ENCODE results near the gene CHID1. TPM values are rescaled to one million over a fixed set of nuclear protein-coding genes. Genes with fewer than 3 reads are reported as not detected.
A peak's percentile ranks its signal among the peaks of the same experiment; 100 is the strongest.

The CHID1 gene
- polyA plus RNA-seq, 1 donor from 2014 or later: 51.2 TPM

GRCh38 chr11:842370-843002, 68.1 kb downstream of the CHID1 start, which contains the start of the genes POLR2L and TSPAN4:
POLR2L (minus strand) TSS chr11:842529; CDS start chr11:842508, 21 bp downstream.
TSPAN4 (plus strand) TSS chr11:842852; CDS start chr11:850305, 7,453 bp downstream.
- Histone ChIP-seq H3K36me3 (ENCODE audit: insufficient read depth, low read length) (no peaks in the 10 kb centered on the region), H3K27ac (ENCODE audit: low read length) (peak within 1 kb of the TSS; percentile 59), H3K9me2 (ENCODE audit: insufficient read depth, low read length) (no peaks in the 10 kb centered on the region), H2AFZ (ENCODE audit: low read depth, low read length) (no peak within 1 kb of the TSS), H3K9me3 (ENCODE audit: low read length) (no peaks in the 10 kb centered on the region), H3K4me3 (ENCODE audit: low read length) (peak within 1 kb of the TSS; percentile 88), H3K4me2 (ENCODE audit: low read length) (no peak within 1 kb of the TSS), H4K20me1 (ENCODE audit: insufficient read depth) (no peaks in the 10 kb centered on the region), H3F3A (ENCODE audit: insufficient read depth, low read length, poor library complexity, severe bottlenecking) (no peaks in the 10 kb centered on the region), H3K79me2 (replicated peaks; ENCODE audit: insufficient read depth, low read length) (peaks cover 12% of the 10 kb centered on the region), H3K9ac (ENCODE audit: low read length) (peak within 1 kb of the TSS; percentile 83), H3K27me3 (ENCODE audit: insufficient read depth, low read depth, low read length) (peaks cover 4% of the 10 kb centered on the region)
- TF ChIP-seq RAD21 (conservative IDR thresholded peaks at IDR 0.05) (peak; percentile 25), SMC3 (conservative IDR thresholded peaks at IDR 0.05; ENCODE audit: poor library complexity) (peak; percentile 50), MXI1 (conservative IDR thresholded peaks at IDR 0.05; ENCODE audit: poor library complexity, severe bottlenecking) (peak; percentile 93), EP300 (conservative IDR thresholded peaks at IDR 0.05; ENCODE audit: poor library complexity, severe bottlenecking) (peak; percentile 69), CTCF (IDR thresholded peaks at IDR 0.05; ENCODE audit: poor library complexity, severe bottlenecking) (no peak), EZH2 (IDR thresholded peaks at IDR 0.05; ENCODE audit: borderline replicate concordance, insufficient read depth, low read length, poor library complexity, severe bottlenecking) (no peak), REST (IDR thresholded peaks at IDR 0.05; ENCODE audit: borderline replicate concordance) (no peak), TAF1 (IDR thresholded peaks at IDR 0.05; ENCODE audit: low read depth) (no peak), POLR2AphosphoS5 (IDR thresholded peaks at IDR 0.05) (peak; percentile 84)

GRCh38 chr11:841981-842369, 68.6 kb downstream of the CHID1 start:
- H3K9ac ChIP-seq (ENCODE audit: low read length): peak overlapping the region; percentile 83
- H3K79me2 ChIP-seq (replicated peaks; ENCODE audit: insufficient read depth, low read length): peaks cover 12% of the 10 kb centered on the region
- peak overlapping the region; percentile 88 for H3K4me3 ChIP-seq (ENCODE audit: low read length)
- H3K9me3 ChIP-seq (ENCODE audit: low read length): no peaks in the 10 kb centered on the region
- peaks cover 4% of the 10 kb centered on the region for H3K27me3 ChIP-seq (ENCODE audit: insufficient read depth, low read depth, low read length)
- H3K36me3 ChIP-seq (ENCODE audit: insufficient read depth, low read length): no peaks in the 10 kb centered on the region
- H4K20me1 ChIP-seq (ENCODE audit: insufficient read depth): no peaks in the 10 kb centered on the region
- no peak overlapping the region for H3K4me2 ChIP-seq (ENCODE audit: low read length)
- H2AFZ ChIP-seq (ENCODE audit: low read depth, low read length): no peak overlapping the region
- H3K9me2 ChIP-seq (ENCODE audit: insufficient read depth, low read length): no peaks in the 10 kb centered on the region
- TF ChIP-seq EP300 (conservative IDR thresholded peaks at IDR 0.05; ENCODE audit: poor library complexity, severe bottlenecking) (no peak), MXI1 (conservative IDR thresholded peaks at IDR 0.05; ENCODE audit: poor library complexity, severe bottlenecking) (no peak), RAD21 (conservative IDR thresholded peaks at IDR 0.05) (no peak), EZH2 (IDR thresholded peaks at IDR 0.05; ENCODE audit: borderline replicate concordance, insufficient read depth, low read length, poor library complexity, severe bottlenecking) (no peak), CTCF (IDR thresholded peaks at IDR 0.05; ENCODE audit: poor library complexity, severe bottlenecking) (no peak), REST (IDR thresholded peaks at IDR 0.05; ENCODE audit: borderline replicate concordance) (no peak)
- peak overlapping the region; percentile 59 for H3K27ac ChIP-seq (ENCODE audit: low read length)
- no peaks in the 10 kb centered on the region for H3F3A ChIP-seq (ENCODE audit: insufficient read depth, low read length, poor library complexity, severe bottlenecking)

All from neural cell (in vitro differentiated cells).